ENCODE results near the gene FHIT.

The FHIT gene

DNA sequence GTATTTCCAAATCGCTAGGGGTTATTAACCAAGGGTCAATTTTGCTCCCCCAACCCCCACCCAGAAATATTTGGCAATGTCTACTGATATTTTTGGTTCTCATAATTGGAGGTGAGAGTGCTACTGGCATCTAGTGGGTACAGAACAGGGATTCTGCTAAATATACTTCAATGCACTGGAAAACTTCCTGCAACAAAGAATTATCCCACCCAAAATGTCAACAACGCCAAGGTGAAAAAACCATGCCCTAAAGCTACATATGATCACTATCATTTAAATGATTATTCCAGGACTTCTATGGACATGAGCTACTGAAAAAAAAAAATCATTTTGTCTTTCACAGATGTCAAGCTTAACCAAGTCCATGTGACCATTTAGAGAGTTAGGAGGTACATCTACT lies 867.9 kb downstream of the FHIT start:
- Histone ChIP-seq H3K9me2 (replicated peaks; ENCODE audit: control insufficient read depth, low read length) (no peaks in the 10 kb centered on the region), H3K36me3 (ENCODE audit: control insufficient read depth, low read length) (no peaks in the 10 kb centered on the region), H4K20me1 (ENCODE audit: control insufficient read depth, insufficient read depth, low read depth, low read length) (no peaks in the 10 kb centered on the region), H3K27ac (ENCODE audit: low read depth, low read length) (no peak overlapping the region), H3K9me3 (ENCODE audit: control insufficient read depth, insufficient read depth, low read length) (no peaks in the 10 kb centered on the region), H3K4me1 (ENCODE audit: control insufficient read depth, low read length) (no peaks in the 10 kb centered on the region), H3K27me3 (ENCODE audit: control insufficient read depth, low read length) (no peaks in the 10 kb centered on the region), H3K4me3 (ENCODE audit: low read length) (no peak overlapping the region), H3F3A (ENCODE audit: control insufficient read depth, insufficient read depth) (no peaks in the 10 kb centered on the region), H3K4me2 (ENCODE audit: low read length) (no peak overlapping the region), H3K79me2 (ENCODE audit: control insufficient read depth, low read length) (no peaks in the 10 kb centered on the region)
- TF ChIP-seq CTCF (IDR thresholded peaks at IDR 0.05; ENCODE audit: low read depth, low read length, poor library complexity, severe bottlenecking) (no peak), EZH2phosphoT487 (IDR thresholded peaks at IDR 0.05; ENCODE audit: borderline replicate concordance, low read length) (no peak)

- H4K20me1 ChIP-seq (ENCODE audit: control insufficient read depth, insufficient read depth, low read depth, low read length): no peaks in the 10 kb centered on the region
- TF ChIP-seq EZH2phosphoT487 (IDR thresholded peaks at IDR 0.05; ENCODE audit: borderline replicate concordance, low read length): no peak
- TF ChIP-seq CTCF (IDR thresholded peaks at IDR 0.05; ENCODE audit: low read depth, low read length, poor library complexity, severe bottlenecking): no peak
- no peaks in the 10 kb centered on the region for H3K4me1 ChIP-seq (ENCODE audit: control insufficient read depth, low read length)
- no peaks in the 10 kb centered on the region for H3K36me3 ChIP-seq (ENCODE audit: control insufficient read depth, low read length)
- no peaks in the 10 kb centered on the region for H3K79me2 ChIP-seq (ENCODE audit: control insufficient read depth, low read length)
- no peak overlapping the region for H3K4me2 ChIP-seq (ENCODE audit: low read length)
- H3K27me3 ChIP-seq (ENCODE audit: control insufficient read depth, low read length): no peaks in the 10 kb centered on the region
- no peaks in the 10 kb centered on the region for H3K9me2 ChIP-seq (replicated peaks; ENCODE audit: control insufficient read depth, low read length)
- H3K9me3 ChIP-seq (ENCODE audit: control insufficient read depth, insufficient read depth, low read length): no peaks in the 10 kb centered on the region
- H3F3A ChIP-seq (ENCODE audit: control insufficient read depth, insufficient read depth): no peaks in the 10 kb centered on the region
- H3K27ac ChIP-seq (ENCODE audit: low read depth, low read length): no peak overlapping the region
- H3K4me3 ChIP-seq (ENCODE audit: low read length): no peak overlapping the region
These were observed 884.8 kb downstream of the FHIT start for GRCh38 chr3:60366486-60366885.

- Histone ChIP-seq H3K36me3 (ENCODE audit: control insufficient read depth, low read length) (no peaks in the 10 kb centered on the region), H3K79me2 (ENCODE audit: control insufficient read depth, low read length) (no peaks in the 10 kb centered on the region), H3K9me2 (replicated peaks; ENCODE audit: control insufficient read depth, low read length) (no peaks in the 10 kb centered on the region), H3K4me1 (ENCODE audit: control insufficient read depth, low read length) (no peaks in the 10 kb centered on the region), H3F3A (ENCODE audit: control insufficient read depth, insufficient read depth) (no peaks in the 10 kb centered on the region), H3K9me3 (ENCODE audit: control insufficient read depth, insufficient read depth, low read length) (no peaks in the 10 kb centered on the region), H3K4me3 (ENCODE audit: low read length) (no peak overlapping the region), H4K20me1 (ENCODE audit: control insufficient read depth, insufficient read depth, low read depth, low read length) (no peaks in the 10 kb centered on the region), H3K27ac (ENCODE audit: low read depth, low read length) (no peak overlapping the region), H3K27me3 (ENCODE audit: control insufficient read depth, low read length) (no peaks in the 10 kb centered on the region), H3K4me2 (ENCODE audit: low read length) (no peak overlapping the region)
- TF ChIP-seq CTCF (IDR thresholded peaks at IDR 0.05; ENCODE audit: low read depth, low read length, poor library complexity, severe bottlenecking) (no peak), EZH2phosphoT487 (IDR thresholded peaks at IDR 0.05; ENCODE audit: borderline replicate concordance, low read length) (no peak)
These were observed 885.9 kb downstream of the FHIT start for GRCh38 chr3:60365360-60365759.

GRCh38 chr3:60364475-60364874 lies 886.8 kb downstream of the FHIT start:
- no peaks in the 10 kb centered on the region for H3F3A ChIP-seq (ENCODE audit: control insufficient read depth, insufficient read depth)
- H3K9me2 ChIP-seq (replicated peaks; ENCODE audit: control insufficient read depth, low read length): no peaks in the 10 kb centered on the region
- no peaks in the 10 kb centered on the region for H3K79me2 ChIP-seq (ENCODE audit: control insufficient read depth, low read length)
- no peak overlapping the region for H3K4me3 ChIP-seq (ENCODE audit: low read length)
- TF ChIP-seq EZH2phosphoT487 (IDR thresholded peaks at IDR 0.05; ENCODE audit: borderline replicate concordance, low read length) (no peak), CTCF (IDR thresholded peaks at IDR 0.05; ENCODE audit: low read depth, low read length, poor library complexity, severe bottlenecking) (no peak)
- no peaks in the 10 kb centered on the region for H4K20me1 ChIP-seq (ENCODE audit: control insufficient read depth, insufficient read depth, low read depth, low read length)
- H3K36me3 ChIP-seq (ENCODE audit: control insufficient read depth, low read length): no peaks in the 10 kb centered on the region
- no peaks in the 10 kb centered on the region for H3K27me3 ChIP-seq (ENCODE audit: control insufficient read depth, low read length)
- no peaks in the 10 kb centered on the region for H3K9me3 ChIP-seq (ENCODE audit: control insufficient read depth, insufficient read depth, low read length)
- no peaks in the 10 kb centered on the region for H3K4me1 ChIP-seq (ENCODE audit: control insufficient read depth, low read length)
- no peak overlapping the region for H3K4me2 ChIP-seq (ENCODE audit: low read length)
- no peak overlapping the region for H3K27ac ChIP-seq (ENCODE audit: low read depth, low read length)
